Ascending aorta (tissue), 2 donors: ENCODE results near the gene NPAS3. TPM values are rescaled to one million over a fixed set of nuclear protein-coding genes. Genes with fewer than 3 reads are reported as not detected.

Experiments used
- DNase-seq, 2 donors: peaks; one replicate each; pipeline ENCODE4 v3.0.0-alpha.2; 2019; ENCODE audit warnings: low spot score in 2 of 2
- H3K27ac ChIP-seq, 2 donors: fragments of 200-600 bp; sonication (generic); one replicate each; pipeline ENCODE4 v1.5.1; 2016 to 2017; ENCODE audit warnings: mild to moderate bottlenecking in 1 of 2
- H3K27me3 ChIP-seq: fragments of 200-600 bp; sonication (generic); one replicate; pipeline ENCODE4 v1.5.1; 2017
- H3K36me3 ChIP-seq, 2 donors: fragments of 200-600 bp; sonication (generic); one replicate each; pipeline ENCODE4 v1.5.1; 2016
- H3K4me1 ChIP-seq, 2 donors: fragments of 200-600 bp; sonication (generic); one replicate each; pipeline ENCODE4 v1.5.1; 2016 to 2017; ENCODE audit warnings: mild to moderate bottlenecking in 1 of 2
- H3K4me3 ChIP-seq, 2 donors: fragments of 200-600 bp; sonication (generic); one replicate each; pipeline ENCODE4 v1.5.1; 2016 to 2017; ENCODE audit warnings: mild to moderate bottlenecking in 1 of 2
- H3K9me3 ChIP-seq, 2 donors: fragments of 200-600 bp; sonication (generic); one replicate each; pipeline ENCODE4 v1.5.1; 2016
- CTCF ChIP-seq, 3 experiments: fragments of 200-600 bp in 2 of 3; fragments of 450-650 bp in 1 of 3; sonication (generic) in 2 of 3; IDR thresholded peaks; one replicate each; pipeline ENCODE4 v1.5.1; 2016 to 2019; ENCODE audit warnings: antibody characterized with exemption in 3 of 3, mild to moderate bottlenecking in 1 of 3, moderate library complexity in 1 of 3
- intact Hi-C: fragments of 100-400 bp; cut with DNase I; formaldehyde crosslinking; loops from one replicate; pipeline ENCODE4 v1.15.1; 2023
- total RNA-seq: library from RNA; depleted of rRNA; stranded (reverse); fragments of >200 nt; gene quantifications from one replicate; pipeline ENCODE4 v1.1.0, GENCODE V29; 2016

The NPAS3 gene
- total RNA-seq, 1 donor from 2014 or later: not detected

DNA sequence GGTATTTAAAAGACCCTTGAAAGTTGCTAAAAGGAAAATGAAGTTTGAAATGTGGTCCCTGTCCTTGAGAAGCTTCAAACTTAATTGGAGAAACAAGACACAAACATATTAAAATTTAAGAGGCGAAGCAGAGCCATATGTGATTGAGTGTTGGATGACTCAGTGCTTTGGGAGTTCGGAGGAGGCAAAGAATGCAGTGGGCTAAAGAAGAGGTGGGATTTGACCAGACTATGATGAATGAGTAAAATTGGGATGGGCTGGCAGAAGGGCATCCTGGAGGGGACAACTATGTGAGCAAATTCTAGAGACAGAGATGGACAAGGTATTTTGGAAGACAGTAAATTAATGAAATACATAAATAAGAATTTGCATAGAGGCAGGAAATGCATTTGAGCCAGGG, 653.6 kb downstream of the NPAS3 start:
- no peaks in the 10 kb centered on the region for H3K27me3 ChIP-seq
- TF ChIP-seq CTCF (IDR thresholded peaks at IDR 0.05): no peak
- H3K27ac ChIP-seq: no peak overlapping the region
- H3K4me3 ChIP-seq: no peak overlapping the region
- no peak for DNase-seq
- H3K9me3 ChIP-seq: no peaks in the 10 kb centered on the region
- H3K4me1 ChIP-seq: no peaks in the 10 kb centered on the region
- no peaks in the 10 kb centered on the region for H3K36me3 ChIP-seq
- intact Hi-C loops: no loop called here

DNA sequence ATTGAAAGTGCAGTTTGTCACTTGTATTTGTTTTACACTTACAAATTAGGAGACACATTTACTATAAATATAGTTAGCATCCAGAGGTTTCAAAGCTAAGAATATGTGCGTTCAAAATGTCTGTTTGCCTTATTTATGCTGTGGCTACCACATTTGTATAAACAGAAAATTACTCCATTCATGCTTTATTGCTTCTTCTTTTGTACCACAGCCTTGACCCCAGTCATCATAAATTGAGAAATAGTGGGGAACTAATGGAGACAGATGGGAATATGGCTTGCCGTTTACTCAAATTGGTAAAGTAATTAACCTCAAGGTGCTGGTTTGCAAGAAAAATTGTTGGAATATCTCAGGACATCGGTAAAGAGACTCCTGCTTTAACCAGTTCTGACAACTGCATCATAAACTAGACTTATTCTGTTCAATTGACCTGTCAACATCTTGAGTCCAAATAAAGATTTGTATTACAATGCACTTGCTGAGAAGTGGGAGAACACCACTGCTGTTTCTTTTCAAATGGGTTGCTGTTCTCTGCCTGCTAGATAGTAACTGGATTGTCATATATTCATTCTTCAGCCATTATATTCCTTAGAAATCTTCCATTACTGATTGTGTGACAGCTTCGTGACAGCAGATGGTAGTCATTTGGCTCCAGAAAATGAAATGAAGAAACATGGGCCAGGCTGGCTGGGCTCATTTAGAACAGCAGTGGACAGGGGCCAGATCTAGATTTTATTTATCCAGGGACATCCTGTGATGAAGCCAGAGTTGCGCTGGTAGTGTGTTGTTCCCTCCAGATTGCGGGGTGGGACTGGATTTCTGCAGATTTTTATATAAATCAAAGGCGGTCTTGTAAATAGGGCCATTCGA, 657.8 kb downstream of the NPAS3 start:
- H3K9me3 ChIP-seq: no peaks in the 10 kb centered on the region
- H3K4me1 ChIP-seq: no peaks in the 10 kb centered on the region
- H3K4me3 ChIP-seq: no peak overlapping the region
- no peak for TF ChIP-seq CTCF (IDR thresholded peaks at IDR 0.05)
- H3K27ac ChIP-seq: no peak overlapping the region
- H3K36me3 ChIP-seq: no peaks in the 10 kb centered on the region
- no peaks in the 10 kb centered on the region for H3K27me3 ChIP-seq
- no peak for DNase-seq
- intact Hi-C loops: no loop called here

GRCh38 chr14:33598582-33598981, 659.9 kb downstream of the NPAS3 start:
- H3K9me3 ChIP-seq: no peaks in the 10 kb centered on the region
- no peak overlapping the region for H3K27ac ChIP-seq
- no peak overlapping the region for H3K4me3 ChIP-seq
- no peaks in the 10 kb centered on the region for H3K4me1 ChIP-seq
- H3K36me3 ChIP-seq: no peaks in the 10 kb centered on the region
- TF ChIP-seq CTCF (IDR thresholded peaks at IDR 0.05): no peak
- DNase-seq: no peak
- H3K27me3 ChIP-seq: no peaks in the 10 kb centered on the region
- intact Hi-C loops: no loop called here

GRCh38 chr14:33602396-33602795, 663.7 kb downstream of the NPAS3 start:
- no peak overlapping the region for H3K4me3 ChIP-seq
- H3K27ac ChIP-seq: no peak overlapping the region
- intact Hi-C loops: no loop called here
- no peaks in the 10 kb centered on the region for H3K9me3 ChIP-seq
- H3K27me3 ChIP-seq: no peaks in the 10 kb centered on the region
- no peak for DNase-seq
- H3K36me3 ChIP-seq: no peaks in the 10 kb centered on the region
- no peaks in the 10 kb centered on the region for H3K4me1 ChIP-seq
- TF ChIP-seq CTCF (IDR thresholded peaks at IDR 0.05): no peak

GRCh38 chr14:33606591-33606990, 667.9 kb downstream of the NPAS3 start:
- DNase-seq: no peak
- intact Hi-C loops: no loop called here
- Histone ChIP-seq H3K27ac (no peak overlapping the region), H3K4me1 (no peaks in the 10 kb centered on the region), H3K4me3 (no peak overlapping the region), H3K27me3 (no peaks in the 10 kb centered on the region), H3K9me3 (no peaks in the 10 kb centered on the region), H3K36me3 (no peaks in the 10 kb centered on the region)
- TF ChIP-seq CTCF (IDR thresholded peaks at IDR 0.05): no peak
